Measurements from ENCODE around the gene SLC46A2. TPM values are rescaled to one million over a fixed set of nuclear protein-coding genes. Genes with fewer than 3 reads are reported as not detected.

Gene SLC46A2
- total and polyA plus RNA-seq, 8 donors = 0.26 to 13.0 (median 1.1) TPM

DNA sequence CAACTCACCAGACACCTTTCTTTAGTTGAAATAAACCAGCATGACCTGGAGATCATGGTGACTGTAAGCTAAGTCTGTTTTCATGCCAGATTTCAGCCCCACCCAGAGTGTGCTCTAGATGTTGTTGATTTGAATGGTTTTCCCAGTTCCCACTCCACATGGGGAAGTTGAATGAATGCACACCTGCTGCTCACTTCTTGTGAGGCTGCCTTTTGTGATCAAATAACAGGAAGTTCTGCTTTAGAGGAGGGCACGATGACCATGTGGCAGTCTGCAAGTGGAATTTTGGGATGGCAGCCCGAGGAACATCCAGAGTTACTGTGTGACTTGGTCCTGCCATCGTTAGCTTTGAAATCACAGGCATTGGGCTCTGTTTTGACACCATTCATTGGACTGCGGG lies 18.7 kb downstream of the SLC46A2 start:
- no peak for DNase-seq
- no peak overlapping the region for H3K27ac ChIP-seq
- H3K36me3 ChIP-seq = peaks cover 0 to 53% of the 10 kb centered on the region in 2 donors
- TF ChIP-seq CTCF (IDR thresholded peaks at IDR 0.05) = no peak
- H3K27me3 ChIP-seq = no peaks in the 10 kb centered on the region
- H3K9me3 ChIP-seq = no peaks in the 10 kb centered on the region
- no peak for ATAC-seq
- peaks cover 8 to 13% of the 10 kb centered on the region in 2 donors for H3K4me1 ChIP-seq
- intact Hi-C loops (cut with DNase I) = no loop called here
- H3K4me3 ChIP-seq = no peak overlapping the region

DNA sequence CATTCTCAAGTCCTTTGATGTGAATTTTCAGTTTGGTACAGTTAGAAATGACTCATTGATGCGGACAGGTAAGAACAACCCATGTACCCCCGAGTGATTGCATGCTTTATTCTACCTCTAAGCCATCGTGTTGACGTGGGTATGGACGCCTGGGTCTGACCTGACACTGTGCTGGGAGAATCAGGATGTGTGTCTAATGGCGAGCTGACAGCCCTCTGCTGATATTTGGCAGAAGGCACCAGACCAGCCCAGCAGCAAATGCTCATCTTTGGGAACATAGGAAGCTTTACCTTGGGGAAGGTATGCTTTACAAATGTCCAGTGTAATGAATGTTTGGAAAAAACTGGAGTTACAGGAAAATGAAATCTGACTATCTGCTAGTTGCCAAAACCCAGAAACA lies 20.1 kb downstream of the SLC46A2 start:
- DNase-seq (no peak), ATAC-seq (no peak)
- Histone ChIP-seq H3K36me3 (peaks cover 0 to 44% of the 10 kb centered on the region in 2 donors), H3K27me3 (no peaks in the 10 kb centered on the region), H3K4me1 (peaks cover 8 to 22% of the 10 kb centered on the region in 2 donors), H3K27ac (no peak overlapping the region), H3K4me3 (no peak overlapping the region), H3K9me3 (no peaks in the 10 kb centered on the region)
- intact Hi-C loops (cut with DNase I) = no loop called here
- no peak for TF ChIP-seq CTCF (IDR thresholded peaks at IDR 0.05)

GRCh38 chr9:112869917-112870316 lies 20.8 kb downstream of the SLC46A2 start:
- Histone ChIP-seq H3K4me3 (no peak overlapping the region), H3K27ac (no peak overlapping the region), H3K36me3 (peaks cover 0 to 38% of the 10 kb centered on the region in 2 donors), H3K9me3 (no peaks in the 10 kb centered on the region), H3K27me3 (no peaks in the 10 kb centered on the region), H3K4me1 (peaks cover 8 to 22% of the 10 kb centered on the region in 2 donors)
- no peak for TF ChIP-seq CTCF (IDR thresholded peaks at IDR 0.05)
- intact Hi-C loops (cut with DNase I) = no loop called here
- no peak for DNase-seq
- no peak for ATAC-seq

- TF ChIP-seq CTCF (IDR thresholded peaks at IDR 0.05) = no peak
- H3K9me3 ChIP-seq = no peaks in the 10 kb centered on the region
- no peak overlapping the region for H3K27ac ChIP-seq
- ATAC-seq = no peak
- H3K4me3 ChIP-seq = no peak overlapping the region
- no peaks in the 10 kb centered on the region for H3K27me3 ChIP-seq
- no peak for DNase-seq
- H3K36me3 ChIP-seq = peaks cover 0 to 41% of the 10 kb centered on the region in 2 donors
- H3K4me1 ChIP-seq = peaks cover 9 to 28% of the 10 kb centered on the region in 2 donors
- intact Hi-C loops (cut with DNase I) = no loop called here
Observed at GRCh38 chr9:112869041-112869529, 21.6 kb downstream of the SLC46A2 start.

DNA sequence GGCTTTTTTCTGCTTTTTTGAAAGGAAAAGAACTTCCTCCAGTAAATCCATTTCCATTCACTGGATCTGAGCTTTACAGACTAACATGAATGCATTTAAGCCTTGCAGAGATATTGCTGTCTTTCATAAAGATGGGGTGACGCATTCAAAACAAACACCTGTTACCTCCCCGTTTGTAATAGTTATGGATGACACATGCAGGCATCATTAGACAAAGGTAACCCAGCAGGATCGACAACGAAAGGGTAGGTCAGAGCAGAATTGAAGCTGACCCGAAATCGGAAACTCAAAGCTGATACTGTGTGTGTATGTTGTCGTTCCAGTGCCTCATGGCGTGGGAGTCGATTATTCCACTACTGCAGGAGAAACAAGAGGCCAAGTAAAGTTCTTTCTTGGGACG lies 22.2 kb downstream of the SLC46A2 start:
- ATAC-seq = no peak
- peak overlapping the region; percentile 51 to 66 for H3K27ac ChIP-seq
- intact Hi-C loops (cut with DNase I) = no loop called here
- H3K9me3 ChIP-seq = no peaks in the 10 kb centered on the region
- no peak for TF ChIP-seq CTCF (IDR thresholded peaks at IDR 0.05)
- DNase-seq = no peak
- H3K4me1 ChIP-seq = peaks cover 15 to 35% of the 10 kb centered on the region in 2 donors
- H3K4me3 ChIP-seq = no peak overlapping the region
- H3K27me3 ChIP-seq = no peaks in the 10 kb centered on the region
- peaks cover 0 to 41% of the 10 kb centered on the region in 2 donors for H3K36me3 ChIP-seq

Data from left lung (tissue), 10 donors.